WTC11 (cell line): ENCODE results near the gene P3H4. TPM values are rescaled to one million over a fixed set of nuclear protein-coding genes. Genes with fewer than 3 reads are reported as not detected.

Experiments
- ATAC-seq: fragments of 200-7000 bp; cut with Tn5 transposase; 2 replicates; pipeline ENCODE4 v1.10.0; 2021; ENCODE audit warnings: mild to moderate bottlenecking, moderate library complexity
- CTCF ChIA-PET: fragments of 300-600 bp; sonication (Branson Sonifier 250); formaldehyde crosslinking; loops from one replicate; lab custom pipeline; 2021; ENCODE audit warnings: antibody characterized with exemption; lab: Charles Lee
- POLR2A ChIA-PET: fragments of 350-600 bp; sonication (Branson Sonifier 250); formaldehyde crosslinking; loops from one replicate; lab custom pipeline; 2021; ENCODE audit warnings: antibody characterized with exemption; lab: Charles Lee
- DNase-seq: peaks from one replicate; pipeline ENCODE4 v3.0.0; 2021; ENCODE audit warnings: low spot score
- H3K27ac Mint-ChIP-seq: 2 replicates; pipeline ENCODE4 v1.8.0; 2021; ENCODE audit warnings: mixed read lengths
- H3K27me3 Mint-ChIP-seq: 2 replicates; pipeline ENCODE4 v1.8.0; 2021; ENCODE audit warnings: low read depth, mild to moderate bottlenecking, moderate library complexity, mixed read lengths
- H3K36me3 Mint-ChIP-seq: 2 replicates; pipeline ENCODE4 v1.8.0; 2021; ENCODE audit warnings: mixed read lengths
- H3K4me1 Mint-ChIP-seq: 2 replicates; pipeline ENCODE4 v1.8.0; 2022; ENCODE audit warnings: mixed read lengths
- H3K4me3 Mint-ChIP-seq: 2 replicates; pipeline ENCODE4 v1.8.0; 2021; ENCODE audit warnings: mild to moderate bottlenecking, moderate library complexity, mixed read lengths
- H3K9me3 Mint-ChIP-seq: 2 replicates; pipeline ENCODE4 v1.8.0; 2021; ENCODE audit warnings: mixed read lengths
- AR ChIP-seq: fragments of 250-450 bp; sonication (Bioruptor Pico); IDR thresholded peaks from 2 replicates; pipeline ENCODE4 v1.9.0; 2021; ENCODE audit warnings: mild to moderate bottlenecking
- CREM ChIP-seq: sonication (generic); formaldehyde crosslinking; IDR thresholded peaks from 2 replicates; pipeline ENCODE4 v1.8.1; 2022; ENCODE audit warnings: mild to moderate bottlenecking, missing genetic modification reagents, moderate library complexity
- E2F5 ChIP-seq: sonication (generic); formaldehyde crosslinking; IDR thresholded peaks from 2 replicates; pipeline ENCODE4 v1.8.1; 2022; ENCODE audit warnings: mild to moderate bottlenecking, moderate library complexity, missing genetic modification reagents
- ERG ChIP-seq: fragments of 250-450 bp; sonication (Bioruptor Pico); IDR thresholded peaks from 2 replicates; pipeline ENCODE4 v1.8.0; 2021; ENCODE audit warnings: mild to moderate bottlenecking
- FOXP1 ChIP-seq: sonication (generic); formaldehyde crosslinking; IDR thresholded peaks from 2 replicates; pipeline ENCODE4 v1.8.0; 2022; ENCODE audit warnings: missing genetic modification reagents, mild to moderate bottlenecking, moderate library complexity, borderline replicate concordance
- IRF1 ChIP-seq: sonication (generic); formaldehyde crosslinking; IDR thresholded peaks from 2 replicates; pipeline ENCODE4 v1.8.0; 2023; ENCODE audit warnings: missing genetic modification reagents
- JAZF1 ChIP-seq: fragments of 250-450 bp; sonication (Bioruptor Pico); IDR thresholded peaks from 2 replicates; pipeline ENCODE4 v1.9.0; 2021; ENCODE audit warnings: moderate library complexity, mild to moderate bottlenecking, inconsistent platforms
- KAT7 ChIP-seq: sonication (generic); formaldehyde crosslinking; IDR thresholded peaks from 2 replicates; pipeline ENCODE4 v1.8.1; 2023; ENCODE audit warnings: missing genetic modification reagents, mild to moderate bottlenecking, borderline replicate concordance
- MAX ChIP-seq: sonication (generic); formaldehyde crosslinking; IDR thresholded peaks from 2 replicates; pipeline ENCODE4 v1.8.0; 2022; ENCODE audit warnings: mild to moderate bottlenecking, missing genetic modification reagents
- MLX ChIP-seq: sonication (generic); formaldehyde crosslinking; IDR thresholded peaks from 2 replicates; pipeline ENCODE4 v1.8.1; 2023; ENCODE audit warnings: mild to moderate bottlenecking, missing genetic modification reagents, moderate library complexity
- NFE2L1 ChIP-seq: sonication (generic); formaldehyde crosslinking; IDR thresholded peaks from 2 replicates; pipeline ENCODE4 v1.8.1; 2023; ENCODE audit warnings: missing genetic modification reagents
- SP1 ChIP-seq: sonication (generic); formaldehyde crosslinking; conservative IDR thresholded peaks from 2 replicates; pipeline ENCODE4 v1.8.1; 2022; ENCODE audit warnings: missing genetic modification reagents
- TCF7 ChIP-seq: sonication (generic); formaldehyde crosslinking; IDR thresholded peaks from 2 replicates; pipeline ENCODE4 v1.8.0; 2022; ENCODE audit warnings: mild to moderate bottlenecking, low read depth, missing genetic modification reagents, moderate library complexity
- USF2 ChIP-seq: sonication (generic); formaldehyde crosslinking; IDR thresholded peaks from 2 replicates; pipeline ENCODE4 v1.8.1; 2023; ENCODE audit warnings: mild to moderate bottlenecking, missing genetic modification reagents, moderate library complexity
- ZBTB43 ChIP-seq: sonication (generic); formaldehyde crosslinking; IDR thresholded peaks from 2 replicates; pipeline ENCODE4 v1.8.1; 2023; ENCODE audit warnings: mild to moderate bottlenecking, missing genetic modification reagents
- ZNF396 ChIP-seq: fragments of 250-450 bp; sonication (Bioruptor Pico); IDR thresholded peaks from 2 replicates; pipeline ENCODE4 v1.8.0; 2021; ENCODE audit warnings: mild to moderate bottlenecking, moderate library complexity, borderline replicate concordance
- total RNA-seq: library from RNA; stranded (reverse); gene quantifications from 3 replicates; pipeline ENCODE4 v1.2.3, GENCODE V29; 2021

P3H4 gene
- total RNA-seq, 1 experiment from 2014 or later: 32.1 TPM

- no peaks in the 10 kb centered on the region for H3K9me3 Mint-ChIP-seq
- peaks cover 35% of the 10 kb centered on the region for H3K4me1 Mint-ChIP-seq
- POLR2A ChIA-PET: interaction anchor here (1.3 to 9.9 kb wide), 4 partner anchors 8 to 630 kb away, joined by 3 to 142 read pairs (median 3); partner anchors contain the start of genes CAVIN1 and JUP
- CTCF ChIA-PET: interaction anchor here (0.6 to 10.1 kb wide), 6 partner anchors 7 to 97 kb away, joined by 3 to 252 read pairs (median 4); partner anchors contain the start of genes JUP and P3H4
- no peak overlapping the region for H3K27ac Mint-ChIP-seq
- peak overlapping the region; percentile 60 for H3K4me3 Mint-ChIP-seq
- TF ChIP-seq NFE2L1 (CRISPR knock-in tag) (peak; percentile 13; the same call in 1 of the 2 replicates), ZBTB43 (CRISPR knock-in tag) (0 out of 2 replicates have a peak, but pooled peaks have one; percentile 46), ZNF396 (CRISPR knock-in tag) (no peak), SP1 (0 out of 2 replicates have a peak, but pooled peaks have one; percentile 15)
- ATAC-seq (peak; percentile 21), DNase-seq (no peak)
- peaks cover 46% of the 10 kb centered on the region for H3K27me3 Mint-ChIP-seq
- no peaks in the 10 kb centered on the region for H3K36me3 Mint-ChIP-seq
Observed at GRCh38 chr17:41792845-41793783, 18.6 kb downstream of the P3H4 start.

- Mint-ChIP-seq H3K4me1 (peaks cover 40% of the 10 kb centered on the region), H3K9me3 (no peaks in the 10 kb centered on the region), H3K27ac (peak overlapping the region; percentile 92), H3K4me3 (peak overlapping the region; percentile 44), H3K27me3 (peaks cover 6% of the 10 kb centered on the region), H3K36me3 (no peaks in the 10 kb centered on the region; the same call in 1 of the 2 replicates)
- DNase-seq: no peak
- ATAC-seq: no peak
- TF ChIP-seq CREM (CRISPR knock-in tag) (no peak), FOXP1 (CRISPR knock-in tag) (no peak), SP1 (peak; percentile 50), MAX (CRISPR knock-in tag) (0 out of 2 replicates have a peak, but pooled peaks have one; percentile 8), TCF7 (no peak), JAZF1 (CRISPR knock-in tag) (no peak)
- POLR2A ChIA-PET: interaction anchor here (0.9 to 4.1 kb wide), 18 partner anchors 10 to 259 kb away, joined by 3 to 142 read pairs (median 8); partner anchors contain the start of genes EIF1, FKBP10, HAP1 and KLHL11
- CTCF ChIA-PET: interaction anchor here (0.6 to 7.2 kb wide), 49 partner anchors 11 to 748 kb away, joined by 3 to 252 read pairs (median 7); partner anchors contain the start of genes ACLY, CNP, EIF1 and FKBP10
Observed at GRCh38 chr17:41787021-41787418, 24.7 kb downstream of the P3H4 start.

- Mint-ChIP-seq H3K36me3 (no peaks in the 10 kb centered on the region; the same call in 1 of the 2 replicates), H3K27me3 (no peaks in the 10 kb centered on the region; the same call in 1 of the 2 replicates), H3K4me1 (peaks cover 42% of the 10 kb centered on the region), H3K4me3 (peak within 1 kb of the TSS; percentile 88), H3K9me3 (no peaks in the 10 kb centered on the region), H3K27ac (peak within 1 kb of the TSS; percentile 92)
- CTCF ChIA-PET: interaction anchor here (0.6 to 7.2 kb wide), 55 partner anchors 11 to 748 kb away, joined by 3 to 252 read pairs (median 6); partner anchors contain the start of genes ACLY, CNP, EIF1 and FKBP10
- POLR2A ChIA-PET: interaction anchor here (0.6 to 4.1 kb wide), 24 partner anchors 9 to 637 kb away, joined by 3 to 142 read pairs (median 7); partner anchors contain the start of genes CAVIN1, DNAJC7, EIF1 and FKBP10
- DNase-seq: peak; percentile 100
- ATAC-seq: peak; percentile 93
- TF ChIP-seq E2F5 (peak; percentile 82), KAT7 (peak; percentile 74; the same call in 1 of the 2 replicates), USF2 (CRISPR knock-in tag) (no peak), MLX (CRISPR knock-in tag) (0 out of 2 replicates have a peak, but pooled peaks have one; percentile 73), ZNF396 (CRISPR knock-in tag) (peak; percentile 78; the same call in 1 of the 2 replicates), ERG (CRISPR knock-in tag) (peak; percentile 82), IRF1 (no peak), AR (CRISPR knock-in tag) (peak; percentile 87; the same call in 1 of the 2 replicates)
Observed at GRCh38 chr17:41786227-41787020, 25.3 kb downstream of the P3H4 start, which contains the start of gene JUP. Gene JUP, minus strand, starts transcription at chr17:41786711. Its CDS starts 14,857 bp downstream, at chr17:41771854.
